MM.1S (cell line): ENCODE results near the gene ANKRD30B.
"Not testable (repeated sequence)": the region's sequence is repeated elsewhere in the genome, so short reads cannot be mapped to it uniquely, and the experiment has no call there.

Experiments used
- DNase-seq: peaks from one replicate; pipeline ENCODE4 v3.0.0-alpha.2; 2015
- H2AFZ ChIP-seq: fragments of 300-600 bp; sonication (generic); 2 replicates; pipeline ENCODE4 v1.6.0; 2016; ENCODE audit warnings: antibody characterized with exemption, low read length
- H3F3A ChIP-seq: fragments of 300-600 bp; sonication (generic); 2 replicates; pipeline ENCODE4 v1.6.1; 2016; ENCODE audit warnings: mild to moderate bottlenecking, antibody characterized with exemption, low read length, moderate library complexity, mixed read lengths; ENCODE audit not compliant: insufficient read depth
- H3K27ac ChIP-seq: fragments of 300-600 bp; sonication (generic); 2 replicates; pipeline ENCODE4 v1.5.1; 2016; ENCODE audit warnings: mild to moderate bottlenecking, low read length
- H3K27me3 ChIP-seq: fragments of 300-600 bp; sonication (generic); replicated peaks from 2 replicates; pipeline ENCODE4 v1.6.0; 2016; ENCODE audit warnings: low read length; ENCODE audit not compliant: insufficient read depth
- H3K36me3 ChIP-seq: fragments of 300-600 bp; sonication (generic); replicated peaks from 2 replicates; pipeline ENCODE4 v1.6.1; 2016; ENCODE audit warnings: mild to moderate bottlenecking, low read length, mixed read lengths; ENCODE audit not compliant: insufficient read depth
- H3K4me1 ChIP-seq: fragments of 300-600 bp; sonication (generic); 2 replicates; pipeline ENCODE4 v1.6.1; 2016; ENCODE audit warnings: low read length, mixed read lengths
- H3K4me2 ChIP-seq: fragments of 300-600 bp; sonication (generic); 2 replicates; pipeline ENCODE4 v1.6.0; 2016; ENCODE audit warnings: low read depth, low read length
- H3K4me3 ChIP-seq: fragments of 300-600 bp; sonication (generic); 2 replicates; pipeline ENCODE4 v1.5.1; 2016; ENCODE audit warnings: low read length, mixed read lengths
- H3K79me2 ChIP-seq: fragments of 300-600 bp; sonication (generic); 2 replicates; pipeline ENCODE4 v1.6.1; 2016; ENCODE audit warnings: mixed run types, low read length, mixed read lengths
- H3K9ac ChIP-seq: fragments of 300-600 bp; sonication (generic); 2 replicates; pipeline ENCODE4 v1.6.1; 2016; ENCODE audit warnings: low read length, mixed read lengths
- H3K9me2 ChIP-seq: fragments of 300-600 bp; sonication (generic); replicated peaks from 2 replicates; pipeline ENCODE4 v1.6.1; 2016; ENCODE audit warnings: mild to moderate bottlenecking, low read length, mixed read lengths; ENCODE audit not compliant: insufficient read depth
- H3K9me3 ChIP-seq: fragments of 300-600 bp; sonication (generic); replicated peaks from 2 replicates; pipeline ENCODE4 v1.6.1; 2016; ENCODE audit warnings: mild to moderate bottlenecking, low read length, mixed read lengths; ENCODE audit not compliant: insufficient read depth
- H4K20me1 ChIP-seq: fragments of 300-600 bp; sonication (generic); 2 replicates; pipeline ENCODE4 v1.6.1; 2016; ENCODE audit warnings: mild to moderate bottlenecking, low read length, moderate library complexity, mixed read lengths; ENCODE audit not compliant: insufficient read depth
- TF ChIP-seq, protein P1 (sequence below): fragments of 300-600 bp; sonication (generic); IDR thresholded peaks from 2 replicates; pipeline ENCODE4 v1.5.1; 2016; ENCODE audit warnings: antibody characterized with exemption, low read length, mixed read lengths

ANKRD30B gene, protein sequence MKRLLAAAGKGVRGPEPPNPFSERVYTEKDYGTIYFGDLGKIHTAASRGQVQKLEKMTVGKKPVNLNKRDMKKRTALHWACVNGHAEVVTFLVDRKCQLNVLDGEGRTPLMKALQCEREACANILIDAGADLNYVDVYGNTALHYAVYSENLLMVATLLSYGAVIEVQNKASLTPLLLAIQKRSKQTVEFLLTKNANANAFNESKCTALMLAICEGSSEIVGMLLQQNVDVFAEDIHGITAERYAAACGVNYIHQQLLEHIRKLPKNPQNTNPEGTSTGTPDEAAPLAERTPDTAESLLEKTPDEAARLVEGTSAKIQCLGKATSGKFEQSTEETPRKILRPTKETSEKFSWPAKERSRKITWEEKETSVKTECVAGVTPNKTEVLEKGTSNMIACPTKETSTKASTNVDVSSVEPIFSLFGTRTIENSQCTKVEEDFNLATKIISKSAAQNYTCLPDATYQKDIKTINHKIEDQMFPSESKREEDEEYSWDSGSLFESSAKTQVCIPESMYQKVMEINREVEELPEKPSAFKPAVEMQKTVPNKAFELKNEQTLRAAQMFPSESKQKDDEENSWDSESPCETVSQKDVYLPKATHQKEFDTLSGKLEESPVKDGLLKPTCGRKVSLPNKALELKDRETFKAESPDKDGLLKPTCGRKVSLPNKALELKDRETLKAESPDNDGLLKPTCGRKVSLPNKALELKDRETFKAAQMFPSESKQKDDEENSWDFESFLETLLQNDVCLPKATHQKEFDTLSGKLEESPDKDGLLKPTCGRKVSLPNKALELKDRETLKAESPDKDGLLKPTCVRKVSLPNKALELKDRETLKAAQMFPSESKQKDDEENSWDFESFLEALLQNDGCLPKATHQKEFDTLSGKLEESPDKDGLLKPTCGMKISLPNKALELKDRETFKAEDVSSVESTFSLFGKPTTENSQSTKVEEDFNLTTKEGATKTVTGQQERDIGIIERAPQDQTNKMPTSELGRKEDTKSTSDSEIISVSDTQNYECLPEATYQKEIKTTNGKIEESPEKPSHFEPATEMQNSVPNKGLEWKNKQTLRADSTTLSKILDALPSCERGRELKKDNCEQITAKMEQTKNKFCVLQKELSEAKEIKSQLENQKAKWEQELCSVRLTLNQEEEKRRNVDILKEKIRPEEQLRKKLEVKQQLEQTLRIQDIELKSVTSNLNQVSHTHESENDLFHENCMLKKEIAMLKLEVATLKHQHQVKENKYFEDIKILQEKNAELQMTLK (N-terminal part only)

DNA sequence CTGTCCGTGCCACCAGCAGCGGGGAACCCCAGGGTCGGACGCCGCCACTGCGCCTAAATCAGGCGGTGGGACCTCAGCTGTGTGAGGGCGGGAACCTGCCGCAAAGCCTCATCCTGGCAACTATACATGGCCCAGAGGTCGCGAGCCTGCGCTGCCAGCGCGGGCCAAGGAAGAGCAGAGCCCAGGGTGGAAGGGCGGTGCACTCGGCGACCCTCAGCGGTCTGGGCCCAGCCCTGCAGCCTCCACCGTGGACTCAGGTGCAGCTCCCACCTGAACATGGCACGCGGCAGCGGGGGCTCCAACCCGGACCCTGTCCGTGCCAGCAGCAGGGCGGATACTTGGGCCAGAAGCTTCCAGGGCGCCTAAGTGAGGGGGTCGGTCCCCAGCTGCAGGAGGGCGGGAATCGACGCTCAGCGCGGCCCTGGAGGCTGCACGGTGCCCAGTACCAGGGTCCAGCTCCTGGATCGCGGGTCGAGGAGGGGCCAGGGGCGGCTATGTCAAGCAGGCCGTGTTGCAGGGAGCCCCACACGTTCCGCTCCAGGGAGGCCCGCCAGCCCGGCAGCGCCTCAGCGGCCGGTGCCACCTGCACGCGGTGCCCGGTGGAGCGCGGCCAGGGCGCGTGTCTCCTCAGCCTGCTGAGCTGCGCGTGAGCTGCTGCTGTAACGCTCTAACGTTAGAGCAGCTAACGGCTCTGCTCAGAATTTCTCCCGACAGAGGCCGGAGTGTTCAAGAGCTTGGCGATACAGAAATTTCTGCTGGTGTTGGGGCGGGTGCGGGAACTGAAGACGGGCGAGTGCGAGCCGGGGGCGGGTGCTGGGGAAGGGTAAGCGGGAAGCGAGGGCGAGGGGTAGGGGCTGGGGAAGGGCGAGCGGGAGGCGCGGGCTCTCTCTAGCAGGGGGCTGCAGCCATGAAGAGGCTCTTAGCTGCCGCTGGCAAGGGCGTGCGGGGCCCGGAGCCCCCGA is at the start of gene ANKRD30B:
TSS of gene ANKRD30B (plus strand) at position 660 of the 962 bp plus-strand sequence. CDS start at position 908, 248 bp downstream.
- no peak within 1 kb of the TSS for H3K4me3 ChIP-seq
- H4K20me1 ChIP-seq = no peaks in the 10 kb centered on the region
- no peaks in the 10 kb centered on the region for H3K27me3 ChIP-seq
- H3K9ac ChIP-seq = no peak within 1 kb of the TSS
- H3K9me2 ChIP-seq = no peaks in the 10 kb centered on the region
- no peaks in the 10 kb centered on the region for H3K79me2 ChIP-seq
- H3F3A ChIP-seq = no peaks in the 10 kb centered on the region
- H3K4me1 ChIP-seq = no peaks in the 10 kb centered on the region
- H3K36me3 ChIP-seq = no peaks in the 10 kb centered on the region
- H2AFZ ChIP-seq = no peak within 1 kb of the TSS
- TF ChIP-seq, protein P1, sequence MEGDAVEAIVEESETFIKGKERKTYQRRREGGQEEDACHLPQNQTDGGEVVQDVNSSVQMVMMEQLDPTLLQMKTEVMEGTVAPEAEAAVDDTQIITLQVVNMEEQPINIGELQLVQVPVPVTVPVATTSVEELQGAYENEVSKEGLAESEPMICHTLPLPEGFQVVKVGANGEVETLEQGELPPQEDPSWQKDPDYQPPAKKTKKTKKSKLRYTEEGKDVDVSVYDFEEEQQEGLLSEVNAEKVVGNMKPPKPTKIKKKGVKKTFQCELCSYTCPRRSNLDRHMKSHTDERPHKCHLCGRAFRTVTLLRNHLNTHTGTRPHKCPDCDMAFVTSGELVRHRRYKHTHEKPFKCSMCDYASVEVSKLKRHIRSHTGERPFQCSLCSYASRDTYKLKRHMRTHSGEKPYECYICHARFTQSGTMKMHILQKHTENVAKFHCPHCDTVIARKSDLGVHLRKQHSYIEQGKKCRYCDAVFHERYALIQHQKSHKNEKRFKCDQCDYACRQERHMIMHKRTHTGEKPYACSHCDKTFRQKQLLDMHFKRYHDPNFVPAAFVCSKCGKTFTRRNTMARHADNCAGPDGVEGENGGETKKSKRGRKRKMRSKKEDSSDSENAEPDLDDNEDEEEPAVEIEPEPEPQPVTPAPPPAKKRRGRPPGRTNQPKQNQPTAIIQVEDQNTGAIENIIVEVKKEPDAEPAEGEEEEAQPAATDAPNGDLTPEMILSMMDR = no peak
- no peak within 1 kb of the TSS for H3K4me2 ChIP-seq
- DNase-seq = no peak
- H3K27ac ChIP-seq = no peak within 1 kb of the TSS
- no peaks in the 10 kb centered on the region for H3K9me3 ChIP-seq

DNA sequence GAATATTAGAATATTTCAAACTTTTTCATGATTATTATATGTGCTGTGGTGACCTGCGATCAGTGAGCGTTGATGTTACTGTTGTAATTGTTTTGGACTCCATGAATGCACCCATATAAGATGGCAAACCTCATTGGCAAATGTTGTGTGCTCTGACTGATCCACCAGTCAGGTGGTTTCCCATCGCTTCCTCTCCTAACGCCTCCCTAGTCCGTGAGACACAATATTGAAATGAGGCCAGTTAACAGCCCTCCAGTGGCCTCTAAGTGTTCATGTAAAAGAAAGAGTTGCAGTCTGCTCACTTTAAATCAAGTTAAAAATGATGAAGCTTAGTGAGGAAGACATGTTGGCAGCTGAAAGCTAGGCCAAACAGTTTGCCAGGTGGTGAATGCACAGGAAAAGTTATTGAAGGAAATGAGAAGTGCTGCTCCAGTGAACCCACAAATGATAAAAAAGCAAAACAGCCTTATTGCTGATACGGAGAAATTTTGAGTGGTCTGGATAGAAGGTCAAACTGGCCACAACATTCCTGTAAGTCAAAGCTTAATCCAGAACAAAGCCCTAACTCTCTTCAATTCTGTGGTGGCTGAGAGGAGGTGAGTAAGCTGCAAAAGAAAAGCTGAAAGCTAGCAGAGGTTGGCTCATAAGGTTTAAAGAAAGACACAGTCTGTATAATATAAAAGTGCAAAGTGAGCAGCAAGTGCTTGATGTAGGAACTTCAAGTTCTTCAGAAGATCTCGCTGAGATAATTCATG is 46.5 kb upstream of the ANKRD30B start:
- not testable (repeated sequence) for H3K9ac ChIP-seq

DNA sequence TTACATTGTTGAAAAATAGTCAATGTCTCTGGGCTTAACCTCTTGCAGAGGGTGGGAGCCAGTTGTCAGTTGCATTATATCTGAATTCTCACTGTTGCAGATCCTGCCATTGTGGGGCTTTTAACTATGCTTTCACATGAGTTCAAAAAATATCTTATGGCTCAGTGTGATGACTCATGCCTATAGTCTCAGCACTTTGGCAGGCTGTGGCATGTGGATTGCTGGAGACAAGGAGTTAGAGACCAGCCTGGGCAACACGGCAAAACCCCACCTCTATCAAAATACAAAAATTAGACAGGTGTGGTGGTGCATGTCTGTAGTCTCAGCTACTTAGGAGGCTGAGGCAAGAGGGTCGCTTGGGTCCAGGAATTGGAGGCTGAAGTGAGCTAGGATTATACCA is 38.2 kb upstream of the ANKRD30B start:
- not testable (repeated sequence) for H3K4me2 ChIP-seq, H4K20me1 ChIP-seq, DNase-seq

More for the DNA sequence above, 46.5 kb upstream of the ANKRD30B start:
- not testable (repeated sequence) for H3K9me3 ChIP-seq, H3K36me3 ChIP-seq, H3K4me2 ChIP-seq, H3K9me2 ChIP-seq, H3K4me1 ChIP-seq, DNase-seq, H3F3A ChIP-seq, H3K27ac ChIP-seq, H3K79me2 ChIP-seq, H3K4me3 ChIP-seq, H2AFZ ChIP-seq, H4K20me1 ChIP-seq, H3K27me3 ChIP-seq

DNA sequence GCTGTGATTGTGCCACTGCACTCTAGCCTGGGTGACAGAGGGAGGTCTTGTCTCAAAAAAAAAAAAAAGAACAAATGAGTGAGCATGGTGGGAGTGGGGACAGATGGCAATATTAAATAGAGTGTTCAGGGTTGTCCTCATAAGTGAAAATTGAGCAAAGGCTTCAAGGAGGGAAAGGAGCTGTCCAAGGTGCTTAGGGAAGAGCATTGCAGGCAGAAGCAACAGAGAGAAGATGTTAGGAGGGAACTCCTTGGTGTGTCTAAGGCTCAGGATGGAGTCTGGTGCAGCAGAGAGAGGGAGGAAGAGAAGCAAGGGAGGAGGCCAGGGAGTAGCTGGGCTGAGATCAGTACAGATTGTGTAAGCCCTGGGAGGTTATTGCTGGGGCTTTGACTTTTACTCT is 26.4 kb upstream of the ANKRD30B start:
- not testable (repeated sequence) for H3K4me1 ChIP-seq, H4K20me1 ChIP-seq, H3K27ac ChIP-seq, H3K9ac ChIP-seq, H3K9me3 ChIP-seq, H3K27me3 ChIP-seq, H3K4me2 ChIP-seq, H3K79me2 ChIP-seq, H3K36me3 ChIP-seq, H3K4me3 ChIP-seq, DNase-seq, H2AFZ ChIP-seq, H3K9me2 ChIP-seq, H3F3A ChIP-seq

More for the DNA sequence above, 38.2 kb upstream of the ANKRD30B start:
- H3K36me3 ChIP-seq, H3K9me3 ChIP-seq, H3F3A ChIP-seq, H3K9ac ChIP-seq, H3K27me3 ChIP-seq, H3K4me3 ChIP-seq, H3K9me2 ChIP-seq, H3K27ac ChIP-seq, H3K4me1 ChIP-seq, H2AFZ ChIP-seq, H3K79me2 ChIP-seq: not testable (repeated sequence)

DNA sequence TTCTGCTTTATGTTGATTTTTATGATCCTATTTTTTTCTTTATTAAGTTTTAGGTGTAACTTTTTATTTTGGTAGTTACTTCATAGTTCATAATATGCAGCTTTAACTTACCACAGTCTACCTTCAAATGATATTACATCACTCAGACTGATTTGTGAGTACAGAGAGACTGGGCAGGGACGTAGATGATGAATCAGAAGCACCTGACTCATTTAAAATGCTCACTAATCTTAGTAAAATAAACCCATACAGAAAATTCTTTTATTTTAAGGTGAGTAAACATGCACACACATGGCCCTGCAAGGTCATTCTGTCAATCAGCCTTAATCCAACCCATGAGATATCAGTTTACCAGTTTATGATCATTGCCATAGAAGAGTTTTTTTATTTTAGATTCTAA is 8.9 kb upstream of the ANKRD30B start:
- H3K9ac ChIP-seq, H3K79me2 ChIP-seq, H3K27ac ChIP-seq, H3K4me3 ChIP-seq, H3K27me3 ChIP-seq, DNase-seq, H3K9me3 ChIP-seq, H3K4me2 ChIP-seq, H3F3A ChIP-seq, H4K20me1 ChIP-seq, H3K4me1 ChIP-seq, H3K9me2 ChIP-seq, H3K36me3 ChIP-seq, H2AFZ ChIP-seq: not testable (repeated sequence)
